Glomerular visceral epithelial cell (primary cell): ENCODE results near the gene B4GALT6.
A peak's percentile ranks its signal among the peaks of the same experiment; 100 is the strongest.

Experiments
- DNase-seq: peaks from one replicate; pipeline ENCODE4 v3.0.0-alpha.2; 2016; ENCODE audit errors: extremely low spot score

B4GALT6 gene

GRCh38 chr18:31659576-31660177 lies 24.7 kb downstream of the B4GALT6 start:
- DNase-seq, result no peak

DNA sequence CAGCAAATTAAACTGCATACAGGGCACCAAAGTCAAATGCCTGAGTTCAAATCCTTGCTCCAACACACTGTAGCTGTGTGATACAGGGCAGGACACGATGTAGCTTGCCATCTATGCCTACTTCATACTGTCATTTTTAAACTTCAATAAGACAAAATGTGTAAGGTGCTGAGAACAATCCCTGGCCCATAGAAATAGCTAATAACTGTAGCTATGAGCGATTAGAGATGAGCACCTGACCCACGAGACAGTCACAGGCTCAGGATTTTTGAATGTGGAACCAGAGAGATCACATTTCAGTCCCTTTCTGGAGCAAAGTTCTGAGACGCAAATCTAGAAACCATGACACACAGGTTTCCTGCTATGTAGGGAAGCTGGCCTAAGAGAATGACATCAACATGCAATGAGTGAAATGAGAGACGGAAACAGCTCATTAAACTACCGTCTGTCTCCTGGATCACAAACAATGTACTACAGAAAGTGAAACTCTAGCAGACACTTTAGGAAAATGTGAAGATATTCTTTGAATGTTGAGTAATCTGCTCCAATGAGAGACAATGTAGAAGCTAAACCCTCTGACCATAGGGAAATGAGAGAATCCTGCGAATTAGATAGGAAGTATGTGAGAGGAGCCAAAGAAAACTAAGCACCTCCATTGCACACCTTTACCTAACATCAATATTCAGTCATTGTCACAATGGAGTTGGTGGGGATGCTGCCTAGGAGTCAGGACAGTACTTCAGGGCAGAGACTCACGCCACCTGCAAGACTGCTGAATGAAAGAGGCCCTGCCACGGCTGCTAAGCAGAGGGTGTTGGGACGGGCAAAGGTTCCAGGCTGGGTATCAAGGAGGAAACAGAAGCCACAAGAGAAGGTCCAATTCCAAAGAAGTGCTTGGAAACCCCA lies 25.5 kb downstream of the B4GALT6 start:
- no peak for DNase-seq

DNA sequence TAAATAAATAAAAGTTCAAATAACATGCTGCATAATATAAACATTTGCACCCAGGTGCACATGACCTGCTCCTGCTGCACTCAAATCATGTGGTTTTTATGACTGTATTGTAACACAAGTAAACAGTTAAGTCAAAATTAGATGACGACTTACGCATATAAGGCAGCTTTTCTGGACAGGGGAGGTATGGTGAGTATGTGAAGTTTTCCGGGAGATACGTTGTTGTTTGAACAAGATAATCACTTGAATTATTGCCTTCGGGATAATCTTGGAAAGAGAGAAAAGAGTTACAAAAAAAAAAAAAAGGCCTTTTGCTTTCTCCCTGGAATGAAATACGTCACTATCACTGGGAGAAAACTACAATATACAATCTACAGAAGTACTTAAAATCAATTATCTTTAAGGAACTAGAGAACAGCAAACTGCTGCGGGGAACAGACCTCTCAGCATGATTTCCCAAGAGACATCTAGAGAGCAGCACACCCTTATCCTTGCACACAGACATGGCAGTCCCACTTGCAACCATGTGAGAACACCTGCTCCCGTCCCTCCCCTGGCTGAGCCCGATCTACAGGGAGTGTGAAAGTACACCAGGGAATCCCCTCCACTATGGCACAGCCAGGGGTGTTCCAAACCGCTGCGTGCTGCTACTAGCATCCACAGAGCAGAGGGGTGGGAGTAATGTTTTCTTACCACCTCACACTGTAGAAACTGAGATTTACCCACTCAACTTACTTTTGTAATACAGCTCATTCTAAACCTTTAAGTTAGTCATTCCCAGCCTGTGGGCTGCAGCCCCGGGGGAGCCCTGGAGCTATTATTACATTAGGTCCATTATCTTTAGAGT lies 26.3 kb downstream of the B4GALT6 start:
- no peak for DNase-seq

DNA sequence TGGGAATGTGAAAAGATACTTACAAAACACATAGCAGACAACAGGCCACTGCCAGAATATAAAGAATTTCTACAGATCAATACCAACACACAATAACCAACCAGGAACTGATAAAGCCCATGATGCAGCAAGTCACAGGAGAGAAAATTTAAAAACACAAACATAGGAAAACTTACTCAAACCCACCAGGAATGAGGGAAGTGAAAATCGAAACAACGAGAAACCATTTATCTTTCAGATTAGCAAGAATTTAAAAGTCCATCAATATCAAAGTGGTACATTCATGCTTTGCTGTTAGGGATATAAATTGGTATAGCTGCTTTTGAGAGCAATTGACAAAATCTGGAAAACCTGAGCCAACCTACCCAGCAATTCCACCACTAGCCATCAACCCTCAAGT lies 27.6 kb downstream of the B4GALT6 start:
- no peak for DNase-seq

DNA sequence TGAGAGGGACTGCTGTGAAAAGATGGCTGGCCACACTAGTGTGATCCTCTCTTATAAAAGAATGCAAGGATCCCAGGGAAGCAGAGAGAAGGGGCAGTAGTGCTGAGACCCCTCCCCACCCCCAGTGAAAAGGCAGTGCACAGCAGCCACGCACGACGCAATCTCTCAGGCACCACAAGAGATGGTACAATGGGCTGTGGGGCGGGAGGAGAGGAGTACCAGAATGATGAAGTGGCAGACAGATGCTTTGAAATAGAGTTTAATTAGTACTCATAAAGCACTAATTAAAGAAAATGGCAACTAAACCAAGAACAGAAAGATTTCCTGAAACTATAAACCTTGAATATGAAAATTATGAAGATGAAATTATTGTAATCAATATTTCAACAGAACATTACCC lies 29.0 kb downstream of the B4GALT6 start:
- DNase-seq, result no peak

GRCh38 chr18:31652877-31653276 lies 31.5 kb downstream of the B4GALT6 start:
- DNase-seq, result no peak

DNA sequence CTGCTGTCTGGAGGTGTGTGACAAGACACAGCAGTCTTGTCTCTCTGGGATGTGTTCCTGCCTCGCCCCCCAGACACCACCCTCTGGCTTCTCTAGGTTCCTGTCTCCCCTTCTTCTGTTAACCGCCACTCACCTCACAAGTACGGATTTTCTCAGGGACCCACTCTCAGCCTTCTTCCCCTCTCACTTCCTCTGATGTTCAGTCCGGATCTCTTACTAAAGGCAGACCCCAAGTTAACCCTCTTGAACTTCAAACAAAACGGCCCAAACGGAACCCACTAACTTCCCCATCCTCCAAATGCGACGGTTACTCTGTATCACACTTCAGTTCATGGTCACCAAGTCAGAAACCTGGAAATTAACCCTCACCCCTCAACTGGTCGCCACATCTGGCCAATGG lies 32.0 kb downstream of the B4GALT6 start:
- DNase-seq, result no peak

DNA sequence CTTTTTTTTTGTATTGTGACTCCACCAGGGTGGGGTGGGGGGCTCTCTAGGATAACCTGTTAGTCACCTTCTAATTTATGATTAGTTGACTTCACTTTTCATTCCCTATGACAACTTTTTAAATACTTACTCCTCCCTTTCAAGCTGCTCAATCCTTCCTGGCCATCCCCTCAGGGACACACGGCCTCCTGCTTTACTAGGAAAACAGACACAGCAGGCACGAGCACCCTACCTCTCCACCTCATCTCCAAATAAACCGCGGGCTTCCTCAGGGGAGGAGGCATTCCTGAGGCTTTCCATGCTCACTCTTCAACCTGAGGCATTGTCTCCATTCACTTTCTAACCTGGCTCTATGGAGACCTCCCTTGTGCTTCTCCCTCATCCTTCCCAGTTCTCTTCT lies 33.0 kb downstream of the B4GALT6 start:
- DNase-seq, result no peak

DNA sequence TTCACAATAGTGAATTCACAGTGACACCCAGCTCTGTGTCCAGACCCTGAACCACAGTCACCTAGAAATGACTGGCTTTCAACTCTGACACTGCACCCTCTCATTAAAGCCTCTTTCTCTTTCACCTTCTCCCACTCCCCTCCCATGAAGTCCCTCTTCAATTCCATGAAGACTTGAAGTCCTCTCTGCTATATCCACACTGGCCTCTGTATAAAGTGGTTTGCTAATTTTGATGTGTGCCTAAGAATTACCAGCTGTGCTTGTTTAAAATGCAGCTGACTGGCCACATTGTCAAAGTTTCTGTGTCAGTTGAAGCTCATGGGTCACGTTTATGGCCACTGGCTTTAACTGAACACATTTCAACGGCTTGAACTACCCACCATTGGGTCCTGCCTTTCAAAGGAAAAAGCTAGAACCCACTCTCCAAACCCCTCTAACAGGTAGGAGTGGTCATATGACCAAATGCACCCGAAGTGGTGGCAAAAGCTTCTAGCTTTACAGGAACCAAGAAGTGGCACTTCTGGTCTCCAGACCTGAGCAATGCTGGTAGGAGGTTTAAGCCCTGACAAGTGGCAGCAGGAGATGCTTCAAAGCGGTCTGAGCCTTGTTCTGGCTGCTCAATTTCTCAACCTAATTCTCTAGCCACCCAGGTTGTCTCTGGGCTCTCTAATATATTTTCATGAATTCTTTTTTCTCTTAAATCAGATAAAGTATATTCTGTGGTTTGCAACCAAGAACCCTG lies 34.2 kb downstream of the B4GALT6 start:
- no peak for DNase-seq

DNA sequence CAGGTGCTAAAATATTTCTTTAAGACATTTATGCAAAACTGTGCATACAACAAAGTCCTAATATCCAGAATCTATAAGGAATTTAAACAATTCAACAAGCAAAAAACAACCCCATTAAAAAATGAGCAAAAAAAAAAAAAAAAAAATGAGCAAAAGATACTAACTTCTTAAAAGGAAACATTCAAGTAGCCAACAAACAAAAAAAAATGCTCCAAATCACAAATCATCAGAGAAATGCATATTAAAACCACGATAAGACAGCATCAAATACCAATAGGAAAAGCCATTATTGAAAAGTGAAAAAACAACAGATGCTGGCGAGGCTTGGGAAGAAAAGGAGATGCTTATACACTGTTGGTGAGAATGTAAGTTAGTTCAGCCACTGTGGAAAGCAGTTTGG lies 34.9 kb downstream of the B4GALT6 start:
- DNase-seq, result no peak

GRCh38 chr18:31648966-31649429 lies 35.4 kb downstream of the B4GALT6 start:
- peak; percentile 45 for DNase-seq

GRCh38 chr18:31648458-31648857 lies 35.9 kb downstream of the B4GALT6 start:
- no peak for DNase-seq

DNA sequence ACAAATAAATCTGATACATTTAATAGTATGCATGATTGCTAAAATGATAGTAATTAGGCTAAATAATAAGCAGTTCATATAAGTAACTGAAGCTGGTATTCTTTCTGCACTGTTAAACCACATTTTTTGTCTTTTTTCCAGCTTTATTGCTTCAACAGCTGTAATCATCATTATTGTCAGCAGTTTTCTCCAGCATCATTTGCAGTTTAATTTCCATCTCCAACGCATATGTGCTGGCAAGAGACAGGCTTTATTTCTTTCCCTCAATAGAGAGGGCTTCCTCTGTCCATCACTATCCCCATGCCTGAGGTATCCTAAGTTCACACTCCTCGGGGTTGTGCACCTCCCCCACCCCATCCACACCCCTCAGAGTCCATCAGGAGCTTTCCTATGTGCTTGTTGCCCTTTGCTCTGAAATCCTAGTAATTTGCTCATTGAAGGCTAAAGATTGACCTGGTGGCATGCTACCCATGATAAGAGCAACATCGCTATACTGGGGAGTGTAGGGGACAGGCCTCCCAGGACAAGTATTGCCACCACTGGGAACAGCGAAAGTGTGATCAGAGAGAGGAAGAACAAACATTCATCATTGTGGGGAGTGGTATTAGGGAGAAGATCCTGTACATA lies 37.1 kb downstream of the B4GALT6 start:
- DNase-seq, result no peak

DNA sequence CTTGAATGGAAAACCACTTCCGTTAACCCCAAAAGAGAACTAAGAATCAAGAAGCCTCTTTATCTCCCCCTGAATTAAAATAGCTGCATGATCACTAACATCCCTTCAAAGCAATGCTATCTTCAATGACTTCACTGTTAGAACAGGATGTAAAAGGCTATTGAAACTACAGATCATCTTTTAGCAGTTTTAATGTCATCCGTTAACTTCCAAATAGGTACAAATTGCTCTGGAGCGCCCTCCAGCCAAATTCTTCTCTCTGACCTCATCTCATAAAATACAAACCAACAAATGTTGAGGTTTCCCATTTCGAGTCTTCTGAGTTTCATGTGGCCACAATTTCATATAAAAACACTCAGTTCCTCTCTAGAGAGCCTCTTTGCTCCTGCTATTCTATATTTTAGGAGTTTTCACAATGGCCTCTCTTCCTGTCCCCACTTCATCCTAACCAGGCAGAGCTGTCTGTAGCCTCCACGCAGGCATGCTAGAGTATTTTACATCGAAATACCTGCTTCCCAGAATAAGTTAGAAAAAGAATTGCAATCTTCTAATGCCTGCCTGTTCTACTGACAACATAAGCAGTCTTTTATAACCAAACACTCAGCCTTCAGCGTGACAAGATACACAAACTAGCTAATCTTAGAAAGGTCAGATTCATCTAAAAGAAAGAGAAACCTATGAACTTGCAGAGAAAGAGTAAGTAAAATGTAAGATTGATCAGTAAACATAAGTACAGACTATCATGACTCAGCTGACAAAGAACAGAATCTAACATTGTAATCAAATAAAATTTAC lies 37.9 kb downstream of the B4GALT6 start:
- no peak for DNase-seq

- DNase-seq, result no peak
Measured at GRCh38 chr18:31645411-31645810, 39.0 kb downstream of the B4GALT6 start.

DNA sequence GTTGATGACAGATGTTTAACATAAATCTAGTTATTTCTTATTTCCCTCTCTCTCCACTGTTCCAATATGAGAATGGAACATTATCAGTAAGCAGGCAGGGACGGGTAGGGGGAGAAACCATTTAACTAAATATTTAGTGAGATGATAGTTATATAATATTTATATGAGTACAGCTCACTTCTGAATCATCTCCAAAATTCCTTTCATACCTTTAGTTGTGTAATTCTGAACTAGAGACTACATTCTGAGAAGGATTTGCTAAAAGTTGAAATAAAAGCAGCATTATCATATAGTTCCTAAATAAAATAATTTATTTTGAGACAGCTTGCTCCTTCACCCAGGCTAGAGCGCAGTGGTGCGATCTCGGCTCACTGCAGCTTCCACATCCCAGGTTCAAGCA lies 41.4 kb downstream of the B4GALT6 start:
- DNase-seq, result no peak

DNA sequence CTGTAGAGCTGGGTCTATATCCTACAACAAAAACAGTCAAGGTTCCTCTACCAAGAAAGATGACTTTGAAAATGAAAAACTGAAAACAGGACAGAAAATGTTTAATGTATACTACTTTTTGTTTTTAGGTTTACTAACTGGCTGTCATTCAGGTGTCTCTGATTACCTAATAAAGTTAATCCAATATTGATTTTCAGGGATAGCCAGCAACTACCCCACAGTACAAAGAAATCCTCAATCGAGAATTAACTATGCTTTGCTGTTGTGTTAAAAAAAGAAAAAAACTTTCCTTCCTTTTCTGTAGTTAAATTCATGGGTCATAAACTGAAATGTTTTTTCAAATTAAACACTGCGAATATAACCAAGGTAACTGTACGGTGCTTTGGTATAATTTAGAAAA lies 46.9 kb downstream of the B4GALT6 start:
- DNase-seq, result no peak

DNA sequence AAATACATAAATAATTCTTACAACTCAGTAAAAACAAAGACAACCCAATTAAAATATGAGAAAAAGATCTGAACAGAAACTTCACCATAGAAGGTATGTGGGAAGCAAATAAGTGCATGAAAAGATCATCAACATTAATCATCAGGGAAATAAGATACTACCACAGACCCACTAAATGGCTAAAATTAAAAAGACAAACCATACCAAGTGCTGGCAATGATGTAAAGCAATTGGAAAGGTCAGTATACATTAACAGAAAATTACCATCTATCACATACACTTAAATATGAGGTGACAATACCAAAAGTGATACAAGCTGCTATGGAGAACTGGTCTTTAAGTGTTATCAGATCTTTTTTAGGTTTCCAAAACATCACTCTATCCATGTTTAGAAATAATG lies 48.0 kb downstream of the B4GALT6 start:
- no peak for DNase-seq

GRCh38 chr18:31634331-31634713 lies 50.1 kb downstream of the B4GALT6 start:
- no peak for DNase-seq
